Neural cell (in vitro differentiated cells): ENCODE measurements around the gene ADI1. TPM values are rescaled to one million over a fixed set of nuclear protein-coding genes. Genes with fewer than 3 reads are reported as not detected.

ENCODE experiments used
- H2AFZ ChIP-seq: fragments of 200-600, 300-800 bp; sonication (generic), shearing (Covaris generic); 2 replicates; pipeline ENCODE4 v1.6.0; 2014; ENCODE audit warnings: low read depth, mild to moderate bottlenecking, antibody characterized with exemption, low read length, moderate library complexity
- H3F3A ChIP-seq: fragments of 200-600 bp; shearing (Covaris generic); 2 replicates; pipeline ENCODE4 v1.6.1; 2016; ENCODE audit warnings: mild to moderate bottlenecking, moderate library complexity, mixed read lengths, antibody characterized with exemption, low read length; ENCODE audit not compliant: insufficient read depth, poor library complexity, severe bottlenecking
- H3K27ac ChIP-seq: fragments of 200-600, 300-800 bp; sonication (generic), shearing (Covaris generic); 2 replicates; pipeline ENCODE4 v1.5.1; 2014; ENCODE audit warnings: mild to moderate bottlenecking, low read length, moderate library complexity
- H3K27me3 ChIP-seq: fragments of 300-800, 200-600 bp; sonication (generic), shearing (Covaris generic); 2 replicates; pipeline ENCODE4 v1.6.0; 2014; ENCODE audit warnings: mild to moderate bottlenecking, low read depth, low read length, moderate library complexity; ENCODE audit not compliant: insufficient read depth
- H3K36me3 ChIP-seq: fragments of 300-800, 200-600 bp; sonication (generic), shearing (Covaris generic); 2 replicates; pipeline ENCODE4 v1.5.1; 2014; ENCODE audit warnings: mild to moderate bottlenecking, antibody characterized with exemption, low read length, moderate library complexity; ENCODE audit not compliant: insufficient read depth
- H3K4me2 ChIP-seq: fragments of 300-800, 200-600 bp; sonication (generic), shearing (Covaris generic); 2 replicates; pipeline ENCODE4 v1.6.0; 2014; ENCODE audit warnings: mild to moderate bottlenecking, low read length
- H3K4me3 ChIP-seq: fragments of 300-800, 200-600 bp; sonication (generic), shearing (Covaris generic); 2 replicates; pipeline ENCODE4 v1.5.1; 2014; ENCODE audit warnings: mild to moderate bottlenecking, low read length, moderate library complexity
- H3K79me2 ChIP-seq: fragments of 200-600 bp; shearing (Covaris generic); replicated peaks from 2 replicates; pipeline ENCODE4 v1.6.0; 2014; ENCODE audit warnings: mild to moderate bottlenecking, low read length, moderate library complexity; ENCODE audit not compliant: insufficient read depth
- H3K9ac ChIP-seq: fragments of 300-800, 200-600 bp; sonication (generic), shearing (Covaris generic); 2 replicates; pipeline ENCODE4 v1.6.1; 2016; ENCODE audit warnings: mild to moderate bottlenecking, low read length, mixed read lengths
- H3K9me2 ChIP-seq: fragments of 200-600 bp; shearing (Covaris generic); 2 replicates; pipeline ENCODE4 v1.6.1; 2016; ENCODE audit warnings: mild to moderate bottlenecking, low read length, mixed read lengths; ENCODE audit not compliant: insufficient read depth
- H3K9me3 ChIP-seq: fragments of 200-600, 300-800 bp; sonication (generic), shearing (Covaris generic); 2 replicates; pipeline ENCODE4 v1.6.1; 2016; ENCODE audit warnings: mild to moderate bottlenecking, mixed run types, low read length, moderate library complexity, mixed read lengths
- H4K20me1 ChIP-seq: fragments of 200-600 bp; shearing (Covaris generic); 2 replicates; pipeline ENCODE4 v1.6.1; 2016; ENCODE audit warnings: mild to moderate bottlenecking, mixed run types; ENCODE audit not compliant: insufficient read depth
- CTCF ChIP-seq: fragments of 450-650 bp; IDR thresholded peaks from 2 replicates; pipeline ENCODE4 v1.5.1; 2014; ENCODE audit warnings: antibody characterized with exemption, mild to moderate bottlenecking, moderate library complexity; ENCODE audit not compliant: poor library complexity, severe bottlenecking
- EP300 ChIP-seq: fragments of 450-650 bp; conservative IDR thresholded peaks from 2 replicates; pipeline ENCODE4 v1.6.1; 2014; ENCODE audit warnings: antibody characterized with exemption, mild to moderate bottlenecking, moderate library complexity; ENCODE audit not compliant: poor library complexity, severe bottlenecking
- EZH2 ChIP-seq: fragments of 200-600, 300-800 bp; shearing (Covaris generic), sonication (generic); IDR thresholded peaks from 2 replicates; pipeline ENCODE4 v1.6.1; 2014; ENCODE audit warnings: antibody characterized with exemption, low read length, borderline replicate concordance, mild to moderate bottlenecking; ENCODE audit not compliant: insufficient read depth, poor library complexity, severe bottlenecking
- MXI1 ChIP-seq: fragments of 450-650 bp; conservative IDR thresholded peaks from 2 replicates; pipeline ENCODE4 v1.6.1; 2014; ENCODE audit warnings: antibody characterized with exemption, mild to moderate bottlenecking; ENCODE audit not compliant: poor library complexity, severe bottlenecking
- RAD21 ChIP-seq: fragments of 450-650 bp; conservative IDR thresholded peaks from 2 replicates; pipeline ENCODE4 v1.6.1; 2014; ENCODE audit warnings: antibody characterized with exemption, mild to moderate bottlenecking, moderate library complexity
- SMC3 ChIP-seq: fragments of 450-650 bp; conservative IDR thresholded peaks from 2 replicates; pipeline ENCODE4 v1.6.1; 2014; ENCODE audit warnings: antibody characterized with exemption, mild to moderate bottlenecking, moderate library complexity; ENCODE audit not compliant: poor library complexity
- TAF1 ChIP-seq: IDR thresholded peaks from 2 replicates; pipeline ENCODE4 v1.6.1; 2012; ENCODE audit warnings: low read depth
- polyA plus RNA-seq: library from polyadenylated mRNA; depleted of rRNA; stranded (reverse); fragments of >200 nt; gene quantifications from 2 replicates; pipeline ENCODE4 v1.2.3, GENCODE V29; 2014

Gene ADI1
- polyA plus RNA-seq, 1 donor from 2014 or later = 23.9 TPM

- no peak overlapping the region for H3K4me2 ChIP-seq
- no peaks in the 10 kb centered on the region for H4K20me1 ChIP-seq
- TF ChIP-seq SMC3 = peak; percentile 34
- no peak for TF ChIP-seq CTCF
- no peak for TF ChIP-seq EP300
- no peak for TF ChIP-seq EZH2
- TF ChIP-seq TAF1 = no peak
- no peaks in the 10 kb centered on the region for H3K27me3 ChIP-seq
- no peak overlapping the region for H3K4me3 ChIP-seq
- no peaks in the 10 kb centered on the region for H3K9me3 ChIP-seq
- no peaks in the 10 kb centered on the region for H3K36me3 ChIP-seq
- H2AFZ ChIP-seq = no peak overlapping the region
- H3F3A ChIP-seq = no peaks in the 10 kb centered on the region
- H3K27ac ChIP-seq = no peak overlapping the region
- no peaks in the 10 kb centered on the region for H3K79me2 ChIP-seq
- no peaks in the 10 kb centered on the region for H3K9me2 ChIP-seq
- H3K9ac ChIP-seq = no peak overlapping the region
Measured at GRCh38 chr2:3462493-3463104, 56.7 kb downstream of the ADI1 start.

- no peak overlapping the region for H3K4me3 ChIP-seq
- H3K27me3 ChIP-seq = no peaks in the 10 kb centered on the region
Measured at GRCh38 chr2:3461801-3462492, 57.4 kb downstream of the ADI1 start.

More at GRCh38 chr2:3461801-3462492, 57.4 kb downstream of the ADI1 start:
- Histone ChIP-seq H3K9me2 (no peaks in the 10 kb centered on the region), H3K79me2 (no peaks in the 10 kb centered on the region), H3K9ac (peak overlapping the region; percentile 46), H3K36me3 (peaks cover 2% of the 10 kb centered on the region), H3K9me3 (no peaks in the 10 kb centered on the region), H3K4me2 (no peak overlapping the region), H3K27ac (no peak overlapping the region), H2AFZ (no peak overlapping the region), H3F3A (no peaks in the 10 kb centered on the region), H4K20me1 (no peaks in the 10 kb centered on the region)
- TF ChIP-seq MXI1 (no peak), SMC3 (peak; percentile 90), RAD21 (peak; percentile 92), CTCF (peak; percentile 96)
